NB4 (cell line): ENCODE results near the gene BUD13.

Experiments used
- POLR2A ChIP-seq: IDR thresholded peaks from 2 replicates; pipeline ENCODE4 v1.6.1; 2011; ENCODE audit warnings: mild to moderate bottlenecking; ENCODE audit not compliant: insufficient read length; ENCODE audit errors: extremely low read depth
- TF ChIP-seq, protein P1 (sequence below): IDR thresholded peaks from one replicate; pipeline ENCODE4 v1.5.1; 2012; ENCODE audit warnings: low read depth, low read length
- TF ChIP-seq, protein P2 (sequence below): IDR thresholded peaks from 2 replicates; pipeline ENCODE4 v1.6.1; 2011; ENCODE audit warnings: low read depth, low read length

DNA sequence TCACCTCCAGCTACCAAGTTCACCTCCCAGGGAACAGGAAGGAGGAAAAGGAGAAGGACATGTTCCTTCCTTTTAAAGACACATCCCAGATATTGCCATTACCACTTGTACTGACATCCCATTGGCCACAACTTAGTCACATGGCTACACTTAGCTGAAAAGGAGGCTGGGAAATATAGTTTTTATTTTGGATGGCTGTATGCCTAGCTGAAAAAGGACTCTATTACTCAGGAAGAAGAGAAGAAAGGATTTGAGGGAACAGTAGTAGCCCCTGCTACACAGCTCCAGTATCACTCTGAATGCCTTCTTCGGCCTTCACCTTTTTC lies 20.9 kb upstream of the BUD13 start:
- TF ChIP-seq, protein P1, sequence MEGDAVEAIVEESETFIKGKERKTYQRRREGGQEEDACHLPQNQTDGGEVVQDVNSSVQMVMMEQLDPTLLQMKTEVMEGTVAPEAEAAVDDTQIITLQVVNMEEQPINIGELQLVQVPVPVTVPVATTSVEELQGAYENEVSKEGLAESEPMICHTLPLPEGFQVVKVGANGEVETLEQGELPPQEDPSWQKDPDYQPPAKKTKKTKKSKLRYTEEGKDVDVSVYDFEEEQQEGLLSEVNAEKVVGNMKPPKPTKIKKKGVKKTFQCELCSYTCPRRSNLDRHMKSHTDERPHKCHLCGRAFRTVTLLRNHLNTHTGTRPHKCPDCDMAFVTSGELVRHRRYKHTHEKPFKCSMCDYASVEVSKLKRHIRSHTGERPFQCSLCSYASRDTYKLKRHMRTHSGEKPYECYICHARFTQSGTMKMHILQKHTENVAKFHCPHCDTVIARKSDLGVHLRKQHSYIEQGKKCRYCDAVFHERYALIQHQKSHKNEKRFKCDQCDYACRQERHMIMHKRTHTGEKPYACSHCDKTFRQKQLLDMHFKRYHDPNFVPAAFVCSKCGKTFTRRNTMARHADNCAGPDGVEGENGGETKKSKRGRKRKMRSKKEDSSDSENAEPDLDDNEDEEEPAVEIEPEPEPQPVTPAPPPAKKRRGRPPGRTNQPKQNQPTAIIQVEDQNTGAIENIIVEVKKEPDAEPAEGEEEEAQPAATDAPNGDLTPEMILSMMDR = no peak
- TF ChIP-seq POLR2A = no peak
- TF ChIP-seq, protein P2, sequence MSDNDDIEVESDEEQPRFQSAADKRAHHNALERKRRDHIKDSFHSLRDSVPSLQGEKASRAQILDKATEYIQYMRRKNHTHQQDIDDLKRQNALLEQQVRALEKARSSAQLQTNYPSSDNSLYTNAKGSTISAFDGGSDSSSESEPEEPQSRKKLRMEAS = peak; percentile 41; the same call in 1 of the 2 replicates
